HepG2 (cell line): Measurements from ENCODE around the gene AURKA. TPM values are rescaled to one million over a fixed set of nuclear protein-coding genes. Genes with fewer than 3 reads are reported as not detected.

Experiments used
- AKAP8 ChIP-seq: sonication (generic); formaldehyde crosslinking; IDR thresholded peaks from 2 replicates; pipeline ENCODE4 v1.5.1; 2020; ENCODE audit warnings: mild to moderate bottlenecking, missing genetic modification reagents
- CHD4 ChIP-seq: fragments of 200-600 bp; sonication (generic); IDR thresholded peaks from 2 replicates; pipeline ENCODE4 v1.7.0; 2017; ENCODE audit warnings: mild to moderate bottlenecking, low read length, borderline replicate concordance
- ETV6 ChIP-seq: sonication (generic); formaldehyde crosslinking; conservative IDR thresholded peaks from 2 replicates; pipeline ENCODE4 v1.4.0; 2020; ENCODE audit warnings: missing genetic modification reagents
- FOXP1 ChIP-seq, 2 experiments: fragments of 450-650 bp in 1 of 2; IDR thresholded peaks; 2 replicates each; pipeline ENCODE4 v1.6.1; 2017 to 2018; ENCODE audit warnings: antibody characterized with exemption in 1 of 2
- HES4 ChIP-seq: sonication (generic); formaldehyde crosslinking; IDR thresholded peaks from 2 replicates; pipeline ENCODE4 v1.9.0; 2021; ENCODE audit warnings: mild to moderate bottlenecking, missing genetic modification reagents, borderline replicate concordance
- HNF4A ChIP-seq: sonication (generic); formaldehyde crosslinking; IDR thresholded peaks from 2 replicates; pipeline ENCODE4 v1.4.0; 2020; ENCODE audit warnings: missing genetic modification reagents
- IKZF1 ChIP-seq: fragments of 450-650 bp; IDR thresholded peaks from 2 replicates; pipeline ENCODE4 v1.7.1; 2016
- KDM5B ChIP-seq: sonication (generic); formaldehyde crosslinking; IDR thresholded peaks from 2 replicates; pipeline ENCODE4 v1.4.0; 2020; ENCODE audit warnings: missing genetic modification reagents, mild to moderate bottlenecking, borderline replicate concordance
- NFYB ChIP-seq: sonication (generic); formaldehyde crosslinking; IDR thresholded peaks from 2 replicates; pipeline ENCODE4 v1.4.0; 2020; ENCODE audit warnings: missing genetic modification reagents
- SOX5 ChIP-seq: IDR thresholded peaks from 2 replicates; pipeline ENCODE4 v1.6.1; 2016; ENCODE audit warnings: borderline replicate concordance
- SP140L ChIP-seq: sonication (generic); formaldehyde crosslinking; IDR thresholded peaks from 2 replicates; pipeline ENCODE4 v1.4.0; 2020; ENCODE audit warnings: missing genetic modification reagents, borderline replicate concordance
- STAT5B ChIP-seq: sonication (generic); formaldehyde crosslinking; IDR thresholded peaks from 2 replicates; pipeline ENCODE4 v1.4.0; 2020; ENCODE audit warnings: missing genetic modification reagents
- TBX3 ChIP-seq: fragments of 450-650 bp; IDR thresholded peaks from 2 replicates; pipeline ENCODE4 v1.6.1; 2017; ENCODE audit warnings: antibody characterized with exemption, mild to moderate bottlenecking, inconsistent platforms, borderline replicate concordance
- YEATS2 ChIP-seq: sonication (generic); formaldehyde crosslinking; IDR thresholded peaks from 2 replicates; pipeline ENCODE4 v1.4.0; 2020; ENCODE audit warnings: missing genetic modification reagents, borderline replicate concordance
- ZNF18 ChIP-seq: sonication (generic); formaldehyde crosslinking; IDR thresholded peaks from 2 replicates; pipeline ENCODE4 v1.8.0; 2022; ENCODE audit warnings: mild to moderate bottlenecking, missing genetic modification reagents; ENCODE audit not compliant: insufficient replicate concordance
- ZNF205 ChIP-seq: IDR thresholded peaks from 2 replicates; pipeline ENCODE4 v1.6.1; 2018; ENCODE audit warnings: missing biosample characterization, missing genetic modification reagents
- ZNF407 ChIP-seq: sonication (generic); formaldehyde crosslinking; IDR thresholded peaks from one replicate; pipeline ENCODE4 v1.5.1; 2020; ENCODE audit warnings: mild to moderate bottlenecking, missing genetic modification reagents; ENCODE audit errors: not compliant biosample characterization
- ZNF441 ChIP-seq: sonication (generic); formaldehyde crosslinking; IDR thresholded peaks from 2 replicates; pipeline ENCODE4 v1.7.0; 2021; ENCODE audit warnings: missing genetic modification reagents, borderline replicate concordance
- ZNF556 ChIP-seq: sonication (generic); formaldehyde crosslinking; IDR thresholded peaks from 2 replicates; pipeline ENCODE4 v1.4.0; 2020; ENCODE audit warnings: mild to moderate bottlenecking, missing genetic modification reagents, borderline replicate concordance
- ZNF790 ChIP-seq: sonication (generic); formaldehyde crosslinking; IDR thresholded peaks from 2 replicates; pipeline ENCODE4 v1.8.0; 2022; ENCODE audit warnings: missing genetic modification reagents, mild to moderate bottlenecking, borderline replicate concordance
- ZSCAN21 ChIP-seq: sonication (generic); formaldehyde crosslinking; IDR thresholded peaks from 2 replicates; pipeline ENCODE4 v1.8.0; 2022; ENCODE audit warnings: mild to moderate bottlenecking, missing genetic modification reagents, moderate library complexity, borderline replicate concordance
- polyA plus RNA-seq, 8 experiments: library from polyadenylated mRNA; depleted of rRNA in 3 of 8; stranded (reverse) in 7 of 8; unstranded in 1 of 8; fragments of >200 nt; fragmentation: Illumina TruSeq in 4 of 8; extraction: Trizol in 4 of 8; gene quantifications; 2 replicates each; pipeline versions ENCODE4 v1.2.1 to v1.2.3, GENCODE V29; 2011 to 2016; ENCODE audit warnings: low read depth in 4 of 8, missing spikeins in 1 of 8, mixed read lengths in 1 of 8; ENCODE audit not compliant: insufficient read depth in 1 of 8
- total RNA-seq, 5 experiments: library from RNA; depleted of rRNA; stranded (reverse); fragments of >200 nt; fragmentation: Illumina TruSeq; extraction: Trizol; gene quantifications; 2 replicates each; pipeline ENCODE4 v1.2.3, GENCODE V29; 2016; ENCODE audit warnings: low read depth in 1 of 5

The AURKA gene
- total and polyA plus RNA-seq, 2 of the 13 experiments (the other 11 are each of a cell fraction or from before 2014, with no cell fraction given) = 96.4 to 224 TPM

GRCh38 chr20:56392132-56392880 is at the start of gene AURKA, which contains the start of gene CSTF1 (continued):
- TF ChIP-seq ZNF205 (CRISPR knock-in tag) (peak; percentile 95), SP140L (CRISPR knock-in tag) (peak; percentile 94; the same call in 1 of the 2 replicates), CHD4 (no peak), FOXP1 (IDR thresholded peaks at IDR 0.05) (no peak), FOXP1 (CRISPR knock-in tag; IDR thresholded peaks at IDR 0.05) (peak; percentile 81), ZSCAN21 (CRISPR knock-in tag) (peak; percentile 95), NFYB (CRISPR knock-in tag) (peak; percentile 97), TBX3 (peak; percentile 92), ZNF556 (CRISPR knock-in tag) (peak; percentile 98), ZNF441 (peak; percentile 96), KDM5B (peak; percentile 87; the same call in 1 of the 2 replicates), STAT5B (CRISPR knock-in tag) (peak; percentile 98), AKAP8 (CRISPR knock-in tag) (peak; percentile 76), SOX5 (peak; percentile 85), HES4 (no peak), ZNF790 (CRISPR knock-in tag) (peak; percentile 93; the same call in 1 of the 2 replicates), YEATS2 (CRISPR knock-in tag) (peak; percentile 99), HNF4A (peak; percentile 100), ZNF18 (CRISPR knock-in tag) (peak; percentile 83), IKZF1 (no peak), ETV6 (peak; percentile 92), ZNF407 (CRISPR knock-in tag) (peak; percentile 93)
